ENCODE measurements around the gene PLCG2.
A peak's percentile ranks its signal among the peaks of the same experiment; 100 is the strongest.
"Not testable (repeated sequence)": the region's sequence is repeated elsewhere in the genome, so short reads cannot be mapped to it uniquely, and the experiment has no call there.

Gene PLCG2

GRCh38 chr16:81996664-81997509, 217.8 kb downstream of the PLCG2 start:
- DNase-seq (ENCODE audit: low read depth, low spot score): no peak

GRCh38 chr16:81997738-81998137, 218.6 kb downstream of the PLCG2 start:
- DNase-seq (ENCODE audit: low read depth, low spot score): no peak

GRCh38 chr16:82002831-82003230, 223.7 kb downstream of the PLCG2 start:
- DNase-seq (ENCODE audit: low read depth, low spot score): no peak

- DNase-seq (ENCODE audit: low read depth, low spot score): no peak
Measured at GRCh38 chr16:82004601-82005000, 225.5 kb downstream of the PLCG2 start.

- no peak for DNase-seq (ENCODE audit: low read depth, low spot score)
Measured at GRCh38 chr16:82005027-82005830, 226.1 kb downstream of the PLCG2 start.

- DNase-seq (ENCODE audit: low read depth, low spot score): no peak
Measured at GRCh38 chr16:82006036-82006435, 226.9 kb downstream of the PLCG2 start.

GRCh38 chr16:82007189-82007588, 228.1 kb downstream of the PLCG2 start:
- no peak for DNase-seq (ENCODE audit: low read depth, low spot score)

GRCh38 chr16:82008957-82009592, 230.0 kb downstream of the PLCG2 start:
- no peak for DNase-seq (ENCODE audit: low read depth, low spot score)

GRCh38 chr16:82009789-82010188, 230.7 kb downstream of the PLCG2 start:
- not testable (repeated sequence) for DNase-seq (ENCODE audit: low read depth, low spot score)

- DNase-seq (ENCODE audit: low read depth, low spot score): no peak
Measured at GRCh38 chr16:82010649-82011048, 231.6 kb downstream of the PLCG2 start.

GRCh38 chr16:82011199-82011641, 232.1 kb downstream of the PLCG2 start, which contains the start of gene SDR42E1:
TSS of gene SDR42E1 (minus strand) at chr16:82011470. CDS start at chr16:82000858, 10,612 bp downstream.
- peak; percentile 16 for DNase-seq (ENCODE audit: low read depth, low spot score)

Data from activated CD4-positive, CD25-positive, alpha-beta regulatory T cell treated with anti-CD3 and anti-CD28 coated beads, Interleukin-2, amount 50 U/mL, for 16 hours (primary cell).